ENCODE data around the gene NSUN4. TPM values are rescaled to one million over a fixed set of nuclear protein-coding genes. Genes with fewer than 3 reads are reported as not detected.
A peak's percentile ranks its signal among the peaks of the same experiment; 100 is the strongest.

Gene NSUN4
- total and polyA plus RNA-seq, 9 of the 15 experiments (the other 6 are each of a cell fraction or from before 2014, with no cell fraction given), result 33.4 to 60.2 (median 46.3) TPM

- TF ChIP-seq MGA (IDR thresholded peaks at IDR 0.05) (peak; percentile 33; the same call in 1 of the 2 replicates), CBX1 (IDR thresholded peaks at IDR 0.05; ENCODE audit: low read depth) (no peak; the same call in none of the 2 replicates), NUFIP1 (IDR thresholded peaks at IDR 0.05; ENCODE audit: partially characterized antibody) (peak; percentile 93), ATF6 (CRISPR knock-in tag; IDR thresholded peaks at IDR 0.05) (0 out of 2 replicates have a peak, but pooled peaks have one; percentile 27), ZNF444 (CRISPR knock-in tag; IDR thresholded peaks at IDR 0.05) (no peak), ZFP91 (CRISPR knock-in tag; IDR thresholded peaks at IDR 0.05) (0 out of 2 replicates have a peak, but pooled peaks have one; percentile 75), EP400 (IDR thresholded peaks at IDR 0.05) (peak; percentile 99), KAT7 (CRISPR knock-in tag; IDR thresholded peaks at IDR 0.05; ENCODE audit: borderline replicate concordance) (no peak; the same call in 1 of the 2 replicates), RAD21 (CRISPR knock-in tag; conservative IDR thresholded peaks at IDR 0.05 in 1 of 2, IDR thresholded peaks at IDR 0.05 in 1 of 2) (0 out of 4 replicates have a peak, but pooled peaks of 1 of the 2 experiments have one; percentile 2), CCNT2 (IDR thresholded peaks at IDR 0.05; ENCODE audit: borderline replicate concordance, extremely low read depth, insufficient read length, low read depth, low read length) (peak; percentile 89)
Observed at GRCh38 chr1:46303038-46303871, 37.4 kb upstream of the NSUN4 start, which contains the start of the genes LRRC41 and UQCRH (continued).
